Glutamatergic neuron (in vitro differentiated cells): ENCODE measurements around the gene UBR4. TPM values are rescaled to one million over a fixed set of nuclear protein-coding genes. Genes with fewer than 3 reads are reported as not detected.

ENCODE experiments used
- DNase-seq: peaks from one replicate; pipeline ENCODE4 v3.0.0; 2022
- H3K27ac Mint-ChIP-seq: one replicate; pipeline ENCODE4 v1.8.0; 2020; ENCODE audit warnings: mild to moderate bottlenecking, mixed read lengths, inconsistent platforms; ENCODE audit not compliant: unreplicated experiment
- H3K27me3 Mint-ChIP-seq: one replicate; pipeline ENCODE4 v1.8.0; 2020; ENCODE audit warnings: mild to moderate bottlenecking, moderate library complexity, mixed read lengths, inconsistent platforms; ENCODE audit not compliant: unreplicated experiment
- H3K36me3 Mint-ChIP-seq: one replicate; pipeline ENCODE4 v1.8.0; 2020; ENCODE audit warnings: mild to moderate bottlenecking, mixed read lengths, inconsistent platforms; ENCODE audit not compliant: unreplicated experiment
- H3K4me1 Mint-ChIP-seq: one replicate; pipeline ENCODE4 v1.8.0; 2020; ENCODE audit warnings: mild to moderate bottlenecking, low read depth, mixed read lengths, inconsistent platforms; ENCODE audit not compliant: unreplicated experiment
- H3K4me3 Mint-ChIP-seq: one replicate; pipeline ENCODE4 v1.8.0; 2020; ENCODE audit warnings: mild to moderate bottlenecking, mixed read lengths, inconsistent platforms; ENCODE audit not compliant: unreplicated experiment
- H3K9me3 Mint-ChIP-seq: one replicate; pipeline ENCODE4 v1.8.0; 2020; ENCODE audit warnings: mild to moderate bottlenecking, moderate library complexity, mixed read lengths, inconsistent platforms; ENCODE audit not compliant: unreplicated experiment
- CTCF ChIP-seq: fragments of 200-600 bp; sonication (generic); IDR thresholded peaks from one replicate; pipeline ENCODE4 v1.5.0; 2021; ENCODE audit not compliant: partially characterized antibody, unreplicated experiment
- total RNA-seq: library from RNA; stranded (reverse); fragmentation: NEBNext Ultra II Directional; extraction: Animal tissue kit (Norgen Biotek cat#: 25700); gene quantifications from one replicate; pipeline ENCODE4 v1.2.1, GENCODE V29; 2021; ENCODE audit not compliant: unreplicated experiment

The UBR4 gene
- total RNA-seq, 1 donor from 2014 or later, result 176 TPM

DNA sequence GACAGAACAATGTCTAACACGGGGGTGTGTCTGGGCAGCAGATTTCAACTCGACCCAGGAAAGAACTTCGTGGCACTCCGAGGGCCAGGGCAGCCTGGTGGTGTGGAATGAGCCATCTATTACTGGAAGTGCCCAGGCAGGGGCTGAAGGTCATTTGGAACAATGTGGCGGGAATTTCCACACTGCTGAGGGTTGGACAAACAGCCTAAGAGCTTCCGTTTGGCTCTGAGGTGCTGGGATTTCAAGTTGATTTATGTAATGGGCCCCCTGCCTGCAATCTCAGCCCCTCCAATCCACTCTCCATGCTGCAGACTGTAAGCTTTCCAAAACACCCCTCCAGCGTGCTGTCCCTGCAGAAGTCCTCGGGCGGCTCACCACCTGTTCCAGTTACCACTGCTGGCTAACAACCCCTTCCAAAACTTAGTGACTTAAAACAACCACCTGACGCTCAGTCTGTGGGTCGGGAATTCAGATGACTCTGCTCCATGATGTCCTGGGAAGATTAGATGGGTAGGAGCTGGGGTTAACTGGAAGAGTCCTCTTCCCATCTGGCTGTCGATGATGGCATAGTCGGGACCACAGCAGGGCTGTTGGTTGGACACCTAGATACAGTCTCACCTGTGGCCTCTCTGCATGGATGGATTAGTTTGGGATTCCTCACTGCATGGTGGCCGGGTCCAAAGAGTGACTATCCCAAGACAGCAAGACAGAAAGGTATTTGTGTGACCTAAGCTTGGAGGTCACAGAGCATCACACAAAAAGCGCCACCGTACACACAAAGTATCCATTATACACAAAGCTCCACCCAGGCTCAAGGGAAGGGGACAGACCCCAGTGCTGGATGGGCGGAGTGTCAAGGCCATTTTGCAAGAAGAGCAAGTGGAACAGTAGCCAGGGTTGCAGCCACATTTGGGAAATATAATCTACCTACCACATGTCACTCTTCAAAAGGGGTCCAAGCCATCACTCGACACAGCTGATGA lies 163.9 kb downstream of the UBR4 start:
- no peaks in the 10 kb centered on the region for H3K4me1 Mint-ChIP-seq
- H3K9me3 Mint-ChIP-seq, result no peaks in the 10 kb centered on the region
- no peaks in the 10 kb centered on the region for H3K36me3 Mint-ChIP-seq
- no peak for TF ChIP-seq CTCF
- no peak for DNase-seq
- H3K4me3 Mint-ChIP-seq, result no peak overlapping the region
- peaks cover 4% of the 10 kb centered on the region for H3K27me3 Mint-ChIP-seq
- H3K27ac Mint-ChIP-seq, result no peak overlapping the region

GRCh38 chr1:19044975-19045831 lies 164.9 kb downstream of the UBR4 start:
- DNase-seq, result no peak
- H3K27me3 Mint-ChIP-seq, result peaks cover 4% of the 10 kb centered on the region
- H3K9me3 Mint-ChIP-seq, result no peaks in the 10 kb centered on the region
- no peak for TF ChIP-seq CTCF
- H3K36me3 Mint-ChIP-seq, result no peaks in the 10 kb centered on the region
- H3K4me1 Mint-ChIP-seq, result no peaks in the 10 kb centered on the region
- no peak overlapping the region for H3K27ac Mint-ChIP-seq
- H3K4me3 Mint-ChIP-seq, result no peak overlapping the region

GRCh38 chr1:19044471-19044870 lies 165.6 kb downstream of the UBR4 start:
- TF ChIP-seq CTCF, result no peak
- H3K4me1 Mint-ChIP-seq, result no peaks in the 10 kb centered on the region
- H3K9me3 Mint-ChIP-seq, result no peaks in the 10 kb centered on the region
- peaks cover 4% of the 10 kb centered on the region for H3K27me3 Mint-ChIP-seq
- no peak overlapping the region for H3K27ac Mint-ChIP-seq
- no peaks in the 10 kb centered on the region for H3K36me3 Mint-ChIP-seq
- no peak for DNase-seq
- H3K4me3 Mint-ChIP-seq, result no peak overlapping the region

DNA sequence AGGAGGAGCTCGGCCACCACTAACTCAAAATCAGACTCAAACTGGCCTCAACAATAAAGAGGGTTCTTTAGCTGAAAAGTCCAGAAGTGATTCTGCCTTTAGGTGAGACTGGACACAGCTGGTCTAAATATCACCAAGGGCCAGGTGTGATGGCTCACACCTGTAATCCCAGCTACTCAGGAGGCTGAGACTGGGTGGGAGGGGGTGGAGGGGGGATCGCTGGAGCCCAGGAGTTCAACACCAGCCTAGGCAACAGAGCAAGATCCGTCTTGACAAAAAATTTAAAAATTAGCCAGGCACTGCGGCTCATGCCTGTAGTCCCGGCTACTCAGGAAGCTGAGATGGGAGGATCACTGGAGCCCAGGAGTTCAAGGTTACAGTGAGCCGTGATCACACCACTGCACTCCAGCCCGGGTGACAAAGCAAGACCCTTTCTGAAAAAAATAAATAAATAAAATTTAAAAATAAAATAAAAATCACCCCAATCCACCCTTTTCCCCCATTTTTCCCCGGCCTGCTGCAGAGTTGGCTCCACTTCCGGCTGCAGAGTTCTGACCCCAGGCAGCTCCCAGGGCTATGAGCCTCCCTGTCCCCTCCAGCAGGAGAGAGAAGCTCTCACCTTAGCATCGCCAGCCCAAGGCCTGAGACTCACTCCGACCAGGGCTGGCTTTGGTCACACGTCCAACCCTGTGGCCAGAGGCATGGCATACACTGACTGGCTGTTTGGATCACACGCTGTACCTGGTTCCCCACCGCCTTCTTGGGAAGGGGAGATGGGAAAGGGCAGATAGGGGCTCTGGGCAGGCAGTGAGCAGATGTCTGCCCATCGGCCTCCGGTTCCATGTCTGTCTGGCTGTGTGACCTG lies 166.3 kb downstream of the UBR4 start:
- no peaks in the 10 kb centered on the region for H3K36me3 Mint-ChIP-seq
- H3K4me1 Mint-ChIP-seq, result no peaks in the 10 kb centered on the region
- H3K4me3 Mint-ChIP-seq, result no peak overlapping the region
- H3K9me3 Mint-ChIP-seq, result no peaks in the 10 kb centered on the region
- no peak for TF ChIP-seq CTCF
- no peak overlapping the region for H3K27ac Mint-ChIP-seq
- no peak for DNase-seq
- peaks cover 4% of the 10 kb centered on the region for H3K27me3 Mint-ChIP-seq
